Central memory CD8-positive, alpha-beta T cell (primary cell): ENCODE measurements around the gene KCNG4.

Experiments
- ATAC-seq: fragments of 150-1000 bp; cut with Tn5 transposase; replicated peaks from 2 replicates; pipeline ENCODE4 v1.10.0; 2022; ENCODE audit warnings: mild to moderate bottlenecking, moderate FRiP score, moderate number of reproducible peaks; ENCODE audit not compliant: poor library complexity, severe bottlenecking; ENCODE audit errors: extremely low read depth
- DNase-seq, 2 donors: peaks; one replicate each; pipeline ENCODE4 v3.0.0; 2021; ENCODE audit warnings: low spot score in 2 of 2
- H3K27ac Mint-ChIP-seq: one replicate; pipeline ENCODE4 v1.8.0; 2022; ENCODE audit warnings: low read depth, mild to moderate bottlenecking, moderate library complexity, mixed read lengths
- H3K27me3 Mint-ChIP-seq: one replicate; pipeline ENCODE4 v1.8.0; 2022; ENCODE audit warnings: mixed read lengths
- H3K36me3 Mint-ChIP-seq: one replicate; pipeline ENCODE4 v1.8.0; 2022; ENCODE audit warnings: mild to moderate bottlenecking, moderate library complexity, mixed read lengths; ENCODE audit not compliant: insufficient read depth
- H3K4me1 Mint-ChIP-seq: one replicate; pipeline ENCODE4 v1.8.0; 2022; ENCODE audit warnings: mixed read lengths
- H3K4me3 Mint-ChIP-seq: one replicate; pipeline ENCODE4 v1.8.0; 2022; ENCODE audit warnings: mild to moderate bottlenecking, moderate library complexity, mixed read lengths
- H3K9me3 Mint-ChIP-seq: one replicate; pipeline ENCODE4 v1.8.0; 2022; ENCODE audit warnings: mixed read lengths

Gene KCNG4

GRCh38 chr16:84259691-84260090 is 19.9 kb upstream of the KCNG4 start:
- Mint-ChIP-seq H3K27me3 (peaks cover 58% of the 10 kb centered on the region), H3K36me3 (no peaks in the 10 kb centered on the region), H3K4me3 (no peak overlapping the region)

GRCh38 chr16:84258266-84258665 is 18.5 kb upstream of the KCNG4 start:
- DNase-seq = no peak
- Mint-ChIP-seq H3K27ac (no peak overlapping the region), H3K4me1 (no peaks in the 10 kb centered on the region), H3K27me3 (peaks cover 43% of the 10 kb centered on the region), H3K36me3 (no peaks in the 10 kb centered on the region), H3K4me3 (no peak overlapping the region), H3K9me3 (no peaks in the 10 kb centered on the region)
- ATAC-seq = no peak

More at GRCh38 chr16:84259691-84260090, 19.9 kb upstream of the KCNG4 start:
- Mint-ChIP-seq H3K4me1 (no peaks in the 10 kb centered on the region), H3K27ac (no peak overlapping the region), H3K9me3 (no peaks in the 10 kb centered on the region)
- DNase-seq (no peak), ATAC-seq (no peak)

- no peaks in the 10 kb centered on the region for H3K9me3 Mint-ChIP-seq
Observed at GRCh38 chr16:84255050-84255810, 15.4 kb upstream of the KCNG4 start.

GRCh38 chr16:84254062-84254461 is 14.2 kb upstream of the KCNG4 start:
- ATAC-seq (no peak), DNase-seq (no peak)
- no peaks in the 10 kb centered on the region for H3K36me3 Mint-ChIP-seq
- no peaks in the 10 kb centered on the region for H3K9me3 Mint-ChIP-seq
- peaks cover 57% of the 10 kb centered on the region for H3K27me3 Mint-ChIP-seq
- H3K4me1 Mint-ChIP-seq = no peaks in the 10 kb centered on the region
- H3K4me3 Mint-ChIP-seq = no peak overlapping the region
- no peak overlapping the region for H3K27ac Mint-ChIP-seq

More at GRCh38 chr16:84255050-84255810, 15.4 kb upstream of the KCNG4 start:
- H3K4me1 Mint-ChIP-seq = no peaks in the 10 kb centered on the region
- peaks cover 46% of the 10 kb centered on the region for H3K27me3 Mint-ChIP-seq
- no peaks in the 10 kb centered on the region for H3K36me3 Mint-ChIP-seq
- DNase-seq (no peak), ATAC-seq (no peak)
- no peak overlapping the region for H3K27ac Mint-ChIP-seq
- H3K4me3 Mint-ChIP-seq = no peak overlapping the region

GRCh38 chr16:84253173-84253572 is 13.4 kb upstream of the KCNG4 start:
- ATAC-seq (no peak), DNase-seq (no peak)
- no peak overlapping the region for H3K27ac Mint-ChIP-seq
- H3K27me3 Mint-ChIP-seq = peaks cover 49% of the 10 kb centered on the region
- no peaks in the 10 kb centered on the region for H3K36me3 Mint-ChIP-seq
- no peaks in the 10 kb centered on the region for H3K4me1 Mint-ChIP-seq
- no peak overlapping the region for H3K4me3 Mint-ChIP-seq
- no peaks in the 10 kb centered on the region for H3K9me3 Mint-ChIP-seq

- no peak overlapping the region for H3K4me3 Mint-ChIP-seq
- no peaks in the 10 kb centered on the region for H3K4me1 Mint-ChIP-seq
- H3K9me3 Mint-ChIP-seq = no peaks in the 10 kb centered on the region
- DNase-seq (no peak), ATAC-seq (no peak)
- H3K36me3 Mint-ChIP-seq = no peaks in the 10 kb centered on the region
- peaks cover 40% of the 10 kb centered on the region for H3K27me3 Mint-ChIP-seq
- H3K27ac Mint-ChIP-seq = no peak overlapping the region
Observed at GRCh38 chr16:84252184-84252583, 12.4 kb upstream of the KCNG4 start.

GRCh38 chr16:84247844-84248243 is 8.0 kb upstream of the KCNG4 start:
- no peak overlapping the region for H3K27ac Mint-ChIP-seq
- H3K9me3 Mint-ChIP-seq = no peaks in the 10 kb centered on the region
- H3K27me3 Mint-ChIP-seq = peaks cover 64% of the 10 kb centered on the region
- ATAC-seq (no peak), DNase-seq (no peak)
- no peaks in the 10 kb centered on the region for H3K36me3 Mint-ChIP-seq
- no peak overlapping the region for H3K4me3 Mint-ChIP-seq
- no peaks in the 10 kb centered on the region for H3K4me1 Mint-ChIP-seq

GRCh38 chr16:84247331-84247730 is 7.5 kb upstream of the KCNG4 start:
- Mint-ChIP-seq H3K27ac (no peak overlapping the region), H3K9me3 (no peaks in the 10 kb centered on the region), H3K4me3 (no peak overlapping the region), H3K4me1 (no peaks in the 10 kb centered on the region), H3K36me3 (no peaks in the 10 kb centered on the region), H3K27me3 (peaks cover 60% of the 10 kb centered on the region)
- ATAC-seq = no peak
- DNase-seq = no peak

GRCh38 chr16:84246679-84247077 is 6.9 kb upstream of the KCNG4 start:
- peaks cover 58% of the 10 kb centered on the region for H3K27me3 Mint-ChIP-seq
- DNase-seq = no peak
- H3K9me3 Mint-ChIP-seq = no peaks in the 10 kb centered on the region
- H3K36me3 Mint-ChIP-seq = no peaks in the 10 kb centered on the region
- no peak overlapping the region for H3K4me3 Mint-ChIP-seq
- H3K4me1 Mint-ChIP-seq = no peaks in the 10 kb centered on the region
- no peak overlapping the region for H3K27ac Mint-ChIP-seq
- ATAC-seq = no peak

- no peak for DNase-seq
- H3K27ac Mint-ChIP-seq = no peak overlapping the region
- H3K4me1 Mint-ChIP-seq = no peaks in the 10 kb centered on the region
- ATAC-seq = no peak
- H3K36me3 Mint-ChIP-seq = no peaks in the 10 kb centered on the region
- peaks cover 58% of the 10 kb centered on the region for H3K27me3 Mint-ChIP-seq
- H3K9me3 Mint-ChIP-seq = no peaks in the 10 kb centered on the region
- H3K4me3 Mint-ChIP-seq = no peak overlapping the region
Observed at GRCh38 chr16:84245956-84246678, 6.3 kb upstream of the KCNG4 start.

GRCh38 chr16:84244728-84245127 is 4.9 kb upstream of the KCNG4 start:
- Mint-ChIP-seq H3K4me3 (no peak overlapping the region), H3K27ac (no peak overlapping the region), H3K9me3 (no peaks in the 10 kb centered on the region), H3K27me3 (peaks cover 58% of the 10 kb centered on the region), H3K4me1 (no peaks in the 10 kb centered on the region), H3K36me3 (no peaks in the 10 kb centered on the region)
- DNase-seq (no peak), ATAC-seq (no peak)

GRCh38 chr16:84243732-84244131 is 3.9 kb upstream of the KCNG4 start:
- Mint-ChIP-seq H3K9me3 (no peaks in the 10 kb centered on the region), H3K36me3 (no peaks in the 10 kb centered on the region), H3K27me3 (peaks cover 60% of the 10 kb centered on the region), H3K4me1 (no peaks in the 10 kb centered on the region), H3K27ac (no peak overlapping the region), H3K4me3 (no peak overlapping the region)
- DNase-seq = no peak
- no peak for ATAC-seq

- H3K27me3 Mint-ChIP-seq = peaks cover 62% of the 10 kb centered on the region
- no peak for ATAC-seq
- H3K36me3 Mint-ChIP-seq = no peaks in the 10 kb centered on the region
- H3K9me3 Mint-ChIP-seq = no peaks in the 10 kb centered on the region
- H3K4me1 Mint-ChIP-seq = no peaks in the 10 kb centered on the region
- H3K27ac Mint-ChIP-seq = no peak overlapping the region
- H3K4me3 Mint-ChIP-seq = no peak overlapping the region
- no peak for DNase-seq
Observed at GRCh38 chr16:84242839-84243238, 3.0 kb upstream of the KCNG4 start.
